GM19468 (cell line): ENCODE measurements around the gene HLA-DPB1.
"Not testable (repeated sequence)": the region's sequence is repeated elsewhere in the genome, so short reads cannot be mapped to it uniquely, and the experiment has no call there.

ENCODE experiments used
- ATAC-seq: cut with Tn5 transposase; IDR thresholded peaks from one replicate; pipeline ENCODE4 v1.9.1; 2021; ENCODE audit warnings: mild to moderate bottlenecking, moderate library complexity, moderate number of reproducible peaks; ENCODE audit not compliant: unreplicated experiment; ENCODE audit errors: extremely low read depth

The HLA-DPB1 gene

GRCh38 chr6:33075568-33076405 lies at the start of gene HLA-DPB1:
TSS of gene HLA-DPB1 (plus strand) at chr6:33075990. CDS start at chr6:33076042, 52 bp downstream.
- ATAC-seq = peak; percentile 62

GRCh38 chr6:33028220-33028849 lies 47.5 kb upstream of the HLA-DPB1 start:
- no peak for ATAC-seq

GRCh38 chr6:33029328-33030184 lies 46.2 kb upstream of the HLA-DPB1 start:
- no peak for ATAC-seq

- ATAC-seq = no peak
These were observed 45.5 kb upstream of the HLA-DPB1 start for GRCh38 chr6:33030245-33030644.

GRCh38 chr6:33034554-33034953 lies 41.2 kb upstream of the HLA-DPB1 start:
- ATAC-seq = no peak

- ATAC-seq = no peak
These were observed 39.3 kb upstream of the HLA-DPB1 start for GRCh38 chr6:33036535-33036934.

GRCh38 chr6:33040157-33040556 lies 35.6 kb upstream of the HLA-DPB1 start:
- ATAC-seq = no peak

GRCh38 chr6:33049323-33050013 lies 26.3 kb upstream of the HLA-DPB1 start:
- no peak for ATAC-seq

GRCh38 chr6:33050014-33050810 lies 25.6 kb upstream of the HLA-DPB1 start:
- no peak for ATAC-seq

- ATAC-seq = no peak
These were observed 23.2 kb upstream of the HLA-DPB1 start for GRCh38 chr6:33052627-33053026.

GRCh38 chr6:33053230-33053629 lies 22.6 kb upstream of the HLA-DPB1 start:
- no peak for ATAC-seq

- ATAC-seq = no peak
These were observed 18.3 kb upstream of the HLA-DPB1 start for GRCh38 chr6:33057222-33058150.

GRCh38 chr6:33061987-33062386 lies 13.8 kb upstream of the HLA-DPB1 start:
- no peak for ATAC-seq

- not testable (repeated sequence) for ATAC-seq
These were observed 12.4 kb upstream of the HLA-DPB1 start for GRCh38 chr6:33063435-33063834.

- no peak for ATAC-seq
These were observed 11.1 kb upstream of the HLA-DPB1 start for GRCh38 chr6:33064723-33065122.

- ATAC-seq = no peak
These were observed 10.5 kb upstream of the HLA-DPB1 start for GRCh38 chr6:33065312-33065711.

- ATAC-seq = no peak
These were observed 8.8 kb upstream of the HLA-DPB1 start for GRCh38 chr6:33066917-33067521.
